Measurements from ENCODE around the gene DLL1.
"Not testable (repeated sequence)": the region's sequence is repeated elsewhere in the genome, so short reads cannot be mapped to it uniquely, and the experiment has no call there.

Gene DLL1, protein sequence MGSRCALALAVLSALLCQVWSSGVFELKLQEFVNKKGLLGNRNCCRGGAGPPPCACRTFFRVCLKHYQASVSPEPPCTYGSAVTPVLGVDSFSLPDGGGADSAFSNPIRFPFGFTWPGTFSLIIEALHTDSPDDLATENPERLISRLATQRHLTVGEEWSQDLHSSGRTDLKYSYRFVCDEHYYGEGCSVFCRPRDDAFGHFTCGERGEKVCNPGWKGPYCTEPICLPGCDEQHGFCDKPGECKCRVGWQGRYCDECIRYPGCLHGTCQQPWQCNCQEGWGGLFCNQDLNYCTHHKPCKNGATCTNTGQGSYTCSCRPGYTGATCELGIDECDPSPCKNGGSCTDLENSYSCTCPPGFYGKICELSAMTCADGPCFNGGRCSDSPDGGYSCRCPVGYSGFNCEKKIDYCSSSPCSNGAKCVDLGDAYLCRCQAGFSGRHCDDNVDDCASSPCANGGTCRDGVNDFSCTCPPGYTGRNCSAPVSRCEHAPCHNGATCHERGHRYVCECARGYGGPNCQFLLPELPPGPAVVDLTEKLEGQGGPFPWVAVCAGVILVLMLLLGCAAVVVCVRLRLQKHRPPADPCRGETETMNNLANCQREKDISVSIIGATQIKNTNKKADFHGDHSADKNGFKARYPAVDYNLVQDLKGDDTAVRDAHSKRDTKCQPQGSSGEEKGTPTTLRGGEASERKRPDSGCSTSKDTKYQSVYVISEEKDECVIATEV

DNA sequence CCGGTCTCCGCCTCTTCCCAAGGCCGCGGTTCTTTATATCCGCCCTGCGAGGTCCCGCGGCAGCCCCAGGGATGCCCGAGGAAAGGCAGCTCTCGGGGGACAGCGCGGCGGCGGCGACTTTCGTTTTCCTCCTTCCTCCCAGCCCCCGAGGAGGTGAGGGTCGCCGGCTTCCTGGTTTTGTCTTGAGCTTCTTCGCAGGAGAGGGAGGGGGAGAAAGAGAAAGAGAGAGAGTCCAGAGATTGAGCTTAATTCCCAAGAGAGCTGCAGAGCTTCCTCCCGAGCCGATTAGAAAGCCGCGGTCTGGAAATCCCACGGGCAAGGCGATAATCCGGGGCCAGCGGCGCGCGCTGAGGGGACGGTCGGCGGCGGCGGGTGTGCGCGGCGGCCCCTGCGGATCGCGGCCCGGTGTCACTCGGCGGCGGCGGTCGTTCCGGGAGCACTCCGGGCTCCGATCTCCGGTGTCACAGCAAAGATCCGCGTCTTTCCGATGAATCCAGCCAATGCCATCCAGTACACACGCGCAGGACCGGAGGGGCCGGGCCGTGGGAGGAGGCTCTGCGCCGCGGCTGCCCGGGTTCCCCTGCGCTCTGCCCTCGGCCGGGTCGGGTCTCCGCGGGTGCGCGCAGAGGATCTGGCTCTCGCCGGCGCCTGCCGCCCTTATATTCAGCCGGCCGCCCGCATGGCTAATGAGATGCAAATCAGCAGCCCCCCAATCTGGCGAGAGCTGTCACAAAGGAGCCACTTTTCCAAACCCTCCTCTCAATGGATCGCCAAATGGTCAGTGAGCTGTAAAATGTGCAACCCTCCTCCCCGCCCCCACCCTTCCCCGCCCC lies at the start of gene DLL1:
DLL1 (minus strand) TSS at position 783 of the 833 bp plus-strand sequence. CDS start 939 bp downstream, outside the sequence.
- DNase-seq (ENCODE audit: low read depth, low spot score), result no peak

DNA sequence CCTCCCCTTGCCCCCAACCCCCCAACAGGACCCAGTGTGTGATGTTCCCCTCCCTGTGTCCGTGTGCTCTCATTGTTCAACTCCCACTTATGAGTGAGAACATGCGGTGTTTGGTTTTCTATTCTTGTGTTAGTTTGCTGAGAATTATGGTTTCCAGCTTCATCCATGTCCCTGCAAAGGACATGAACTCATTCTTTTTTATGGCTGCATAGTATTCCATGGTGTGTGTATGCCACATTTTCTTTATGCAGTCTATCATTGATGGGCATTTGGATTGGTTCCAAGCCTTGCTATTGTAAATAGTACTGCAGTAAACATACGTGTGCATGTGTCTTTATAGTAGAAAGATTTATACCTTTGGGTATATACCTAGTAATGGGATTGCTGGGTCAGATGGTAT lies 44.3 kb upstream of the DLL1 start:
- DNase-seq (ENCODE audit: low read depth, low spot score), result not testable (repeated sequence)

DNA sequence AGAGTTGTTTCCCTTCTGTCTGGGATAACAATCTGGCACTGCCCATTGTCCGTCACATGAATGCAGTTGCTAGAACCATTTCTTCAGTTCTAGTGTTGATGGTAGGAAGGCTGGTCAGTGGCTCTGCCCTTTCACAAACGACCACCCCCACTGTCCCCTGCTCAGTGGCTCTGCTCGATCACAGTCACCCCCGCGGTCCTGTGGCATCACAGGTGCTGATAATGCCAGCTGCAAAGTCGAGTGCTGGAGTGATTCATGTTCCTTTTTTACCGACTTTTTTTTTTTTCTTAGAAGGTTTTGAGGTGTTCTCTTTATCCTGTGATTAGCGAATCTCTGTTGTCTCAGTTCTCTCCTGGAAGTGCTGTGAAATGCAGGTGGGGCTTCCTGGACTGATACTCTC lies 38.4 kb upstream of the DLL1 start:
- DNase-seq (ENCODE audit: low read depth, low spot score), result no peak

DNA sequence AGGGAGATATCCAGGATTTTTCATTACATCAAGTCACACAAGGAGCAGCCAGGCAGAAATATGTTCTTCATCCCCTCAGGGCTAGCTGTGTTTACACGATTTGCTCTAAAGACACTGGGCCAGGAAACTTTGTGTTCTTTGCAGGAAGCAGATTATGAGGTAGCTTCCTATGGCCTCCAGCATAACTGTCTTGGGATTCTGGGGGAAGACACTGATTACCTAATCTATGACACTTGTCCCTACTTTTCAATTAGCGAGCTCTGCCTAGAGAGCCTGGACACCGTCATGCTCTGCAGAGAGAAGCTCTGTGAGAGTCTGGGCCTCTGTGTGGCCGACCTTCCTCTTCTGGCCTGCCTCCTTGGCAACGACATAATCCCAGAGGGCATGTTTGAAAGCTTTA lies 26.8 kb upstream of the DLL1 start:
- no peak for DNase-seq (ENCODE audit: low read depth, low spot score)

DNA sequence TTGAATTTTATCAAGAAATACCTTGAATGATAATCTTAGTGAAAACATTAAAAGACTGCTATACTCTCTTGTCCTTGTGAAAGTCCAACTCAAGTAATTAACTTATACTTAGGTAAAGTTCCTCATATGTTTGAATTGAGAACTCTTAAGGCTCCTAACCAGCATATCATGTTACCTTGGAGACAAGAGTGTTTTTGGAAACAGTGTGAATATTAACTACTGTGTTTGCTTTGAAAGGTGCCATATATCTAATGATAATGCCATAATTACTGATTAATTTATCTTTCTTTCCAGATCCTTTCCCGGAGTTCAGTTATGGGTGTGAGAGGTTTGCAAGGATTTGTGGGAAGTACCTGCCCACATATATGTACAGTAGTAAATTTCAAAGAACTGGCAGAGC lies 26.2 kb upstream of the DLL1 start:
- DNase-seq (ENCODE audit: low read depth, low spot score), result no peak

DNA sequence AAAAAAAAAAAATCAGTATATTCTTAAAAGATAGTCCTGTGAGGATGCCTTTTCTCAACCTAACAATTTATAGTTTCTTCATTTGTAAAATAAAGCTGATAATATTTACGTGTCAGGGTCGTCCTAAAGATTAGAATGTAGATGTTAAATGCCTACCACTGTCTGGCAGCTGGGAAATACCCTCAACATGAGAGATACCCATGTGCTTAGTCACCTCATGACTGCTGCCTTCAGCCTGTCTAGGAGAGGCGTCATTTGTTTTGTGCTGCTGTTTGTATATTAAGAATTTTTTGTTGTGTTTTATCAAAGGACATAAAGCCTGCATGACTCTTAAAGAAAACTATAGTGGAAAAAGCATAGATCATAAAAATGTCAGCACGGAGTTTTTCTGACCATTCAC lies 25.2 kb upstream of the DLL1 start:
- DNase-seq (ENCODE audit: low read depth, low spot score), result no peak

DNA sequence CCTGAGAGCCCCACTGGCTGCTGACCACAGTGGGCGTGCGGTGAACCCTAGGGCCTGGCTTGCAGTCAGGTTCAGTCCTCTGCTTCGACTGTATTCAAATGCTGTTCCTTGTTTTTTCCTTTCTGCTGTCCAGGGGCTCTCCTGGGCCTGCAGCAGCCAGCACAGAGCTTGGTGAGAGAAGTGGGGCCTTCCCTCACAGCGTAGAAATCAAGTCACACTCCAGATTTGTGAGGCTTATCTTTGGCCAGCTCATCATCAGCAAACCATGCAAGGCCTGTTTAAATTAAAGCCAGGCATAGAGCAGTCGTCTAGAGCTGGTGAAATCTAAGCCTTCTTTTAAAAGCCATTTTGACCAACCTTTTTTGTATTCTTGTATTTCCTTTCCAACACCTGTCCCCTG lies 24.1 kb upstream of the DLL1 start:
- no peak for DNase-seq (ENCODE audit: low read depth, low spot score)

DNA sequence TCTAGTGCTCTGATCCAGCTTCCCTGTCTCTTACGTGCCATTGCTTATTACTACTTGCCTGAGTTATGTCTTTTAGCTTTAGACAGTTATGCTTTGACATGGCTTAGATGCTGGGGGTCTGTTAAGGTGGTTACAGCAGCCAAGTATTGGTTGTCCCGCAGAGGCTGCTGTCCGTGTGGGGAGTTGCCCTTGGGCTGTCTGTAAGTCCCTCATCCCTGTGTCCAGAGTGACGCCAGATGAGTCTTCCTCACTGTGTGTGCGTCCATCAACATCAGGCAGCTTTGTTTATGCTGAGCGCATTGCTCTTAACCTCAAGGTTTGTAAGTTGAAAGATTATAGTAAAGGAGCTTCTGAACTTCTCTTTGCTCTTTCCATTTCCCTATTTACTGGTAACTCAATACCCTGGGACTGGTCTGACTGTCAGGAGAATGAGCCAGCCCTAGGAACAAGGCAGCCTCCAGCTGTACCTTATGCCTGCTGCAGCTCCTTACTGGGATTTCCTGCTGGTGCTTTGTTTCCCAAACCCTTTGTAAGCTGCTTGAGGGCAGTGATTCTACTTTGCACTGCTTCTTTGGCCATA lies 22.9 kb upstream of the DLL1 start:
- DNase-seq (ENCODE audit: low read depth, low spot score), result no peak

DNA sequence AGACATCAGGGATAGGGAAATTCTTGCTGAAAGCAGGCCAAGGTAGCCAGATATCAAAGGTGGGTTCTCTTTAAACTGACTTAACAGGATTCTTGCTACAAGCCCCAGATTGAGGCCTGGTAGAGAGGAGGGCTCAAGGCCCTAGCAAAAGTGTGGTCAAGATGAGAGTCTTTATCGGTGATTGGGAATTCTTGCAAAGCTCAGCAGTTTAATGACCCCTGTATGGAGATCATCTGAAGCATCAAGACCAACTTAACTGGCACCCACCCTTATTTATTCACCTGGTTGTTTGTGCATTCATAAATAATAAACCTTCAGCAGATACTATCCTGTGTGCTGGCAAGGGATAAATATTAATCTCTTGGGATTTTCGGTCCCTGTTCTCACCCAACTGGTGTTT lies 22.0 kb upstream of the DLL1 start:
- DNase-seq (ENCODE audit: low read depth, low spot score), result no peak

DNA sequence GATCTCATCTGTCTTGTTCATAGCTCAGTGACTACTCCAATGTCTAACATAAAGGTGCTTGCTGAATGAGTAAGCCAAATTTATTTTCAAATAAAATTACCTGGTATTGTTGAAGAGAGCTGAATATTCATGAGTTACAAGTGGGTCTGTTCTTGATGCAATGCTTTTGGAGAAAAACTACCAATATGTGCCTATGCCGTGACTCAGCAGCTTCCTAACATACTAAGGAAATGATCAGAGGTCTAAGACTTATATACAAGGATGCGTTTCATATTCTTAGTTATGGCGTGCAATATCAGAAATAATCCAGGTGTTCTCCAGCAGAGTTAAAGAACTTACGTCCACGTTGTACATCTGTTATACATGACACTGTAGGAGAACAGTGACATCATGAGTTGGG lies 20.8 kb upstream of the DLL1 start:
- no peak for DNase-seq (ENCODE audit: low read depth, low spot score)

DNA sequence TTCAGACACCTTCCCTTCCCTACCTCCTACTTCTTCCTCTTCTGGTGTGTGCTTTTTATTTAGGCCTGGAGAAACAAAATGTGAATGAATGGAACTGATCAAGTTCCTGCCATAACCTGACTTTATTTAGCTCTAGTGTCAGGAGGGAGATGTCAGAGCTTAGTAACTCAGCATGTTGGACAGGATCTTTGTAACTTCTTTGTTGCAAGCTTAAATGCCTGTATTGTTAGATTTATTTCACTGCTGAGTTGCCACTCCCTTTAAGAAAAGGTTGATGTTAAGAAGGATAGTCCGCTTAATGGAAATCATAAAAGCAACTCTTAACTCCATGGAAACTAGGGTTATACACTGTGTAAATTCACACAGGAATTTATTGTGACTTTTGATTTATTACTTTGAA lies 17.9 kb upstream of the DLL1 start:
- no peak for DNase-seq (ENCODE audit: low read depth, low spot score)

DNA sequence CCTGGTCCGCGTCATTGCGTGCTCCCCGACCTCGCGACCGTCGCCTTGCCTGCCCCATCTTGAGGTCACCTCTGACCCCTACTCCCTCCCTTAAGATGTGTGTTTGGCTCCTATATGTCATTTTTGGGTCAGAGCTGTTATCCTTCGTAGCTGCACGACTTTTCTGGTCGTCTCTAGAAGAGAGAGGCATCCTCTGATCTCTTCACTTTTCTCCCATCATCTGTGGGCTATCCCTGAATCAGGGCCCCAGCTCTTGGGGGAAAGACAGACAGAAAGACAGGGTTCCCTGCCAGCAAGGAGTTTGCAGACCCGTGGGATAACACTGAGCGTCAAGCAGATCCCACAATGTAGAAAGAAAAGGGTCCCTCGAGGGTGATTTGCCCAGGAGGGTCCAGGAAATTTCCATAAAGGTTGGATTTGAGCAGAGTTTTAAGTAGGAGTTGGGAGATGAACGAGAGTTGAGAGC lies 16.2 kb upstream of the DLL1 start:
- no peak for DNase-seq (ENCODE audit: low read depth, low spot score)

DNA sequence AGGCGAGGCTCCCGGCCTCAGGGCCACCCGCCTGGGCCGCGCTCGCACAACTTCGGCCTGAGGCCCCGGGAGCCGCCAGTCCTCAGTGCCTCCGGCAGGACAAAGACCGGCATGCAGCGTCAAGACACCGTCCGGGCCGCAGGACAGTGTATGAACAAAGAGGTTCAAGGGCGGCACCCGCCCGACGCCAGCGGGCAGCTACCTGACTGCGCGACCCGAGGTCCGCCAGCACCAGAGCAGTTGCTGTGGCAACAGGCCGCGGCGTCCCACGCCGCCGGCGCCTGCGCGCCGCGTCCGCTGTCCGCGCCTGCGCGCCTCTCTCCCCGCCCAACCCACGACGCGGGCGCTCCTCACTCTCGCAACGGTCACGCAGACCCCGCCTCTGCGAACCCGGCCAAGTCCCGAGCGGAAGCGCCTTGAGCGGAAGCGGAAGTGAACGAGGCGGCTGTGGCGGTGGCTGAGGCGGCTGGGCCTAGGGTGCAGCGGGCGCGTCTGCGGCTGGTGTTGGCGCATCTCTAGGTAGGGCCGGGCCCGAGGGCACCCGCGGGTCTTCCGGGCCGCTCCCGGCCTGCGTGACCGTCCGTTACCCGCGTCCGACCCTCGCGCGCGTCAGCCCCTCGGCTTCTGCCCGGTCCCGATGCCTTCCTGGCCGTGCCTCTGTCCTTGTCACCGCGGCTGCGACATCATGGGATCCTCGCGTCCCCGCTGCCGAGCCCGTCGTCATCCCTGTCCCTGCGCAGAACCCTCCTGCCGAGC lies 15.6 kb upstream of the DLL1 start, which contains the start of gene FAM120B:
FAM120B (plus strand) TSS at position 435 of the 756 bp plus-strand sequence. CDS start 10,633 bp downstream, outside the sequence.
- DNase-seq (ENCODE audit: low read depth, low spot score), result peak; percentile 89

DNA sequence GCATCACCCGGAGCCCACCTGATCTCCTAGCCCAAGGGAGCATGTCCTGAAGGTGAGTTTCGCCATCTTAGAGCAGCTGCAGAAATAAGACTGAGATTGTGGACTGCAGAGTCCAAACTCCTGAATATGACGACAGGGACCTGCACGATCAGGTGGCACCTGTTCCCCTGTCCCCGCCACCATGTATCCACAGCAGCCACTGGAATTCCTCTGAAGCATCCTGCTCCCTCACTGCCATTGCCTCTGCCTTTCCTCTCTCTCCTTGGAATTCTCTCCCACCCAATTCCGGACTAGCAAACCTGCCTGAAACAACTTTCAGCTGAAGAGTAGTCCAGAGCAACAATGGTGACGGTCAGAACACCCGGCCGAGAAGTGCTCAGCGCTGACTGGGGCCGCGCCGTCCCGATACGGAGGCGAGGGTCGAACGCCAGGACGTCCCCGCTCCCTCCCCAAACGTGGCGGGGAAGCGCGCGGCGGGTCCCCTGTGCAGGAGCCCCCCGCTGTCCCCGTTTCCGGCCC lies 15.0 kb upstream of the DLL1 start:
- DNase-seq (ENCODE audit: low read depth, low spot score), result no peak

DNA sequence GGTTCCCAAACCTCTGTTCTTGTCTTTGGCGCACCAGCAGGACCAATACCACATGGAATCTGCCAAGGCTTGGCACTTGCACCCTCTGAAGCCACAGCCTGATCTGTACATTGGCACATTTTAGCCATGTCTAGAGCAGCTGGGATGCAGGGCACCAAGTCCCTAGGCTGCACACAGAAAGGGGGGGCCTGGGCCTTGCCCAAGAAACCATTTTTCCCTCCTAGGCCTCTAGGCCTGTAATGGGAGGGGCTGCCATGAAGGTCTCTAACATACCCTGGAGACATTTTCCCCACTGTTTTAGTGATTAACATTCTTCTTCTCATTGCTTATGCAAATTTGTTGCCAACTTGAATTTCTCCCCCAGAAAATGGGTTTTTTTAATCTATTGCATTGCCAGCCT lies 10.3 kb upstream of the DLL1 start:
- no peak for DNase-seq (ENCODE audit: low read depth, low spot score)

DNA sequence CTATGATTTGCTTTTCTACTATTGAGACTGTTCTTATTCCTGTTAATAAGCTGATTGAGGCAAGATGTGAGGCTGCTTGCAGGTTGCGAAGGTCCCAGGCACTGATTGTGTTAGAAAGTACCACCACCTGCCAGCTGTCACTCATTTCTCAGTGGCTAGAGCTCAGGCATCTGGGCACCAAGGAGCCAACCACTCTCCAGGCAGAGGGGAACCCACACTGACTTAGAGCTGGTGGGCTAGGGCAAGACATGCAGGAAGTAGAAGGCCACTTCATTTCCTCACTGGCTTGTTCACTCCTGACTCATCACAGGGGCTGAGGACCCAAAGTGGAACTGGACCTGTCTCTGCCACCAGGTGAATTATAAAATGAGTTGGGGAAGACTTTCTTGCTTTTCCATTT lies 7.8 kb upstream of the DLL1 start:
- no peak for DNase-seq (ENCODE audit: low read depth, low spot score)

DNA sequence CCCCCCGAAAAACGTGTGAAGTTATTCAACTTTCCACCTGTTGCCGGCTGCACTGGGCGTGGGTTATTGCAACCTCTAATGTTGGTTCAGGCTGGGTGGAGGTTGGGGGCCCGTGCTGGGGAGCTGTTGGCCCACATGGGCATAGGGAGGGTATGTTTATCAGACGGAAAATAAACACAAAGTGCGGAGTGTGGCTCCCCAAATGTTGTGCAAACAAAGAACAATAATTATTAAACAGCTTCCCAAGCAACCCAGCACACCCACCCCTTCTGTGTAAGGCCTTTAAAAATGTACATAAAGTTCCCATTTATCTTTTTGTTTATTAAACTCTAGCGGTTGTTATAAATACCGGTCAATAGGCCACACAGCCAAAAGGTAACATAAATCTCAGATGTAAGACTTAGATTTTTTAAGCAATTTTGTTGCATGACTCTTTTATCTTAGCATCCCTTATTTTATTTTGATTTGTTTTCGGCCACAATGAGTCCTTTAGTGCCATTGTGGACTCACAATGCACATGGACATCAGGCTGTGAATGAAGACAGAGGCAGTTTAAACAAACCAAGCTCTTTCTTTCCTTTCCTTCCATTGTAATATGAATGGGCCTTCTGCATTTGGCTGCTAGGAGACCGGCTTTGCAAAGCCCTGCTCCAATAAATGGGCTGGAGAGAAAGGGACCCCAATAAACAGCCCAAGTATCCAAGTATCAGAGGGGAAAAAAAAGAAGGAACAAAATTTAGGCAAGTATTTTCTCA lies 6.9 kb upstream of the DLL1 start:
- no peak for DNase-seq (ENCODE audit: low read depth, low spot score)

DNA sequence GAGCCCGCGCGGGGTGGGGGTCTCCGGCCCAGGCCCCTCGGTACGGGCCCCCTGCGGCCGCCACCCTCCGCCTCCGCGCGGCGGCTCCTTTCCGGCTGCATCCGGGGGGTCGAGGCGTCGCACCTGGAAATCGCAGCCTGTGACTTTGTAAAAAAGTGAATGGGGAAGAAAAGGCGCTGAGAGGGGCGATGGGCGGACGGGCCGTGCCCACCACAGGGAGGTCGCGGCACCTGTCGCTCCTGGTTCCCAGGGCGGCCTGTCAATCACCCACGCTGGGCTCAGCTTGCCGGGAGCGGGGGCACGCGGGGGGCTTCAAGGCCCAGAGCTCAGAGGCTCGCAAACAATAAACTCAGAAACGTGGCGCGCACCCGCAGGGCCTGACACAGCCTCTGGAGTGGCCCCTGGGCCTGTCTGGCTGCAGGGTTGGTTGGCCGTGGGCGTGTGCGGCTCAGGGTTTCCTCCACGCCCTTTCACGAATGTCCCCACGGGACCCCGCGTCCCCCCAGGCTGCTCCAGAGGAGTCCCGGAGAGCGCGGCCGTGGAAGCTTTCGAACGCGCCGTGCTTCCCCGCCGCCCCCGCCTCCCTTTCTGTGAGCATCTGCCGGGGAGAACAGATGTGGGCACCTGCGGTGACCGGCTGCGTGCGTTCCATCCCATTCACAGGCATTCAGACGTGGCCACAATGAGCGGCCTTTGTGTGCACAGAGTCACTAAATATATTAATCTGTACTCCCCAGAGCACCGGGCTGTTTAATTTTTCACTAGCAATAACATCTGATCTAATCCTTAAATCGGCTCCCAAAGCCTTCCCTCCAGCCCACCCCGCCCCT lies 6.1 kb upstream of the DLL1 start:
- no peak for DNase-seq (ENCODE audit: low read depth, low spot score)

DNA sequence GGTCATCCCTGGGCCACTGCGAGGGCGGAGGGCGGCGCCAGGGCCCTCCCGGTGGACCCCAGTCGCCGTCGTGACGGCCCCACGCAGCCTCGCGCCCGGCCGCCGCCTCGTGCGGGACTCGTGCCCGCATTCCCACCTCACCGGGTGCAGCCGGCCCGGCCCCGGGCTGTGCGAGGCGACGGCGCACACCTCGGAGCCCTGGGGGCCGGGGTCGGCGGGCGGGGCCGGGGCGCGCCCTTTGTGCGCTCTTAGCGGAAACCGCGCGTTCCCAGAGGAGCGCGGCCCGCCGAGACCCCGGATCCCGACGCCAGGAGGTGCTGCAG lies 5.5 kb upstream of the DLL1 start:
- no peak for DNase-seq (ENCODE audit: low read depth, low spot score)
